GM18870 (cell line): ENCODE data around the gene JAK1.

ENCODE experiments used
- ATAC-seq: cut with Tn5 transposase; IDR thresholded peaks from one replicate; pipeline ENCODE4 v1.9.1; 2021; ENCODE audit warnings: moderate library complexity; ENCODE audit not compliant: unreplicated experiment

The JAK1 gene

DNA sequence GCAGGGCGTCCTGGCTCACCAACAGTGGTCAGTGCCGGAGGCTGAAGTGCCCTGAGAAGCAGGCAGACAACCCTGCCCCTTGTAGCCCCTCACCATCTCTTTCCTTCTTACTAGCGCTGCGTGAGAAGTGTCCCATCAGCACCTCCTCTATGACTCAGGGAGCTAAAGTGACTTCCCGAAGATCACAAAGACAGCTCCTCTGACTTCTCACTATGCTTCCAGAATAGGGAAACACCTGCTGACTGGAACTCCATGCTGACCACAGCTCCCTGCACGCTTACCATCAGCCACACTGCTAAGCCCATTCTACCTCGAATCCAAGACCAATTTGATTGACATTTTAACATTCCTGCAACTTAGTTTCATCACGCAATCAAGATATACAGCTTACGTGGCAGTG lies 92.8 kb downstream of the JAK1 start:
- no peak for ATAC-seq

DNA sequence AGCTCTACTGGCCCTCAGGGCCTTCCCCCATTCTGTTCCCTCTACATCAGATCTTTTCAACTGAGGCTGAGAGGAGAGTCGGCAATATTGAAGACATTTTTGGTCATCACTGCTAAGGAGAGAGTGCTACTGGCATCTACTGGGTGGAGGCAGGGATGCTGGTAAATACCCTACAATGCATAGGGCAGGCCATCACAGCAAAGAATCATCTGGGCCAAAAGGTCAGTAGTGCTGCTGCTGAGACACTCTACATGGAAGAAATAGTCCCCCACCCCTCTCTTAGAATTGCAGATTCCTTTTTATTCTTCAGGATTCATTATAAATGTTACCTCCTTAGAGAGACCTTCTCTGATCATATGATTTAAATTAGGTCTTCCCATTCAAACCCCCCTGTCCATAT lies 94.3 kb downstream of the JAK1 start:
- no peak for ATAC-seq

DNA sequence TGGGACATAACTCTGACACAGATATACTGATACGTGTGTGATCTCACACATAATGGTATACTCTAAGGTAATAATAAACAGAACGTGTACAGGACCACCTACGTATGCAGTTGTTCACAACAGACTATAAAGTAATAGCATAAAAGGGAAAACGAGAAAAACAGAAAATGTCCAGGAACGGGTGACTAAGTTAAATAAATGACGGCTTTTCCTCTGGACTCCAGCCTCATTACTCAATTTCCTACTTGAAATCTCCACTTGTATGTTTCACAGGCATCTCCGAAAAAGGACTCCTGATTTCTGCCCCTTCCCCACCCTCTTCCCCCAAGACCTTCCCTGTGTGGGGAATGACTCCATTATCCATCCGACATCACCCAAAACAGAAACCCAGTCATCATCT lies 95.1 kb downstream of the JAK1 start:
- ATAC-seq = no peak

DNA sequence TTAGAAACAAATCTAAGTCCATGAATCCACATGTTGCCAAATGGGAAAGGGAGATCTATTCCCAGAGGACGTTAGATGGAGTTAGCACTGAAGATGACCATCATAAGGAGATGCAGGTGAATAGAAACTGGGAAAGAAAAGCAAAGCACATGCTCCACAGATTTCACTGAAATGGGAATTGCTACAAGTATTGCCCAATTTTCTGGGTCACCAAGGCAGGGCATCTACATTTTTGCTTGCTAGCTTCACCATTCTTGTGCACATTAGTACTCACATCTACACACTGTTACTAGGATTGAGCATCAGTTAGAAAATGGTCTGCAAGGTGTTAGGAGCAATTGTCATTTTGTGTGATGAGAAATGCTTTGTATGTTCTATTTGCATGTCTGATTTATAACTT lies 99.1 kb downstream of the JAK1 start:
- ATAC-seq = no peak

DNA sequence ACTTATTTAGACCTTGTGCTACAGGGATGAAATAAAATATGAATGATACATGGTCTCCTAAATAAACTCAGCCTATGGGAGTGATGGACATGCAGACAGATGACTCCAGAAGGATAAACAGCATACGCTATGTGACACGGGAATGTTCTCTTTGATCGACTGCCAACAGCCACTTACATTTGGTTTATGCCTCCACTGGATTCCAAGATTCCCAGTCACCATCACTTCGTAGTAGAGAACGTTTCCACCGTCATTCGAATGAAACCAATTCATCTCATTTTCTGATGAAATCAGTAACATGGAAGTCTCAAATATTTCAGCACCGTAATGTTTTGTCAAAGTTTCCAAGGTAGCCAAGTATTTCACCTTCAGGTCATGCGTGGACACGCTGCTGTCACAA lies 99.7 kb downstream of the JAK1 start:
- ATAC-seq = no peak

DNA sequence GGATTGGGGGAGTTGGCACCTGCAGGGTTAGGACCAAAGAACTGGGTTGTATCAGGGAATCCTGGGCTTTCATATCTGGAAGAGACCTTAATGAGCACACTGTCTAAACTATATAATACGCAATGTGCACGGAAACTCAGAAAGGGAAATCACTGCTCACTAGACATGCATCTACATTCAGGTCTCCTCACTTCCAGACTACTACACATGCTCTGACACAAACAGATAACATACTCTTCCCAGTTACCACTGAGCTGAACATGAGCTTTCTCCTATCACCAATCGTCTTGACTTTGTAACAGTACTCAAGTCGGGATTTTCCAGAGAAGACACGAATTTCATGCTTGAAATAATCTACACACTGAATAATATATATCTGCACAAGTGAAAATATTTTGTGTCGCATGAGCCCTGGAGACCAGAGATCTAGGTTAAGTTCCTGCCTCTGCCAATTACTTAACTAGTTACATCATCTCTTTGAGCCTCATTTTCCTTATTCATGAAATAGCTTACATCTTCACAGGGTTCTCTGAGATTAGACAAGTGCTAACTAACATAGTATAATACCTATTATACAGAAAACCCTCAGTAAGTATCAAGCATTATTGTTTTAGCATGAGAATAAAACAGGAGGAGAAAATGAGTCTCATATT lies 101.1 kb downstream of the JAK1 start:
- no peak for ATAC-seq

DNA sequence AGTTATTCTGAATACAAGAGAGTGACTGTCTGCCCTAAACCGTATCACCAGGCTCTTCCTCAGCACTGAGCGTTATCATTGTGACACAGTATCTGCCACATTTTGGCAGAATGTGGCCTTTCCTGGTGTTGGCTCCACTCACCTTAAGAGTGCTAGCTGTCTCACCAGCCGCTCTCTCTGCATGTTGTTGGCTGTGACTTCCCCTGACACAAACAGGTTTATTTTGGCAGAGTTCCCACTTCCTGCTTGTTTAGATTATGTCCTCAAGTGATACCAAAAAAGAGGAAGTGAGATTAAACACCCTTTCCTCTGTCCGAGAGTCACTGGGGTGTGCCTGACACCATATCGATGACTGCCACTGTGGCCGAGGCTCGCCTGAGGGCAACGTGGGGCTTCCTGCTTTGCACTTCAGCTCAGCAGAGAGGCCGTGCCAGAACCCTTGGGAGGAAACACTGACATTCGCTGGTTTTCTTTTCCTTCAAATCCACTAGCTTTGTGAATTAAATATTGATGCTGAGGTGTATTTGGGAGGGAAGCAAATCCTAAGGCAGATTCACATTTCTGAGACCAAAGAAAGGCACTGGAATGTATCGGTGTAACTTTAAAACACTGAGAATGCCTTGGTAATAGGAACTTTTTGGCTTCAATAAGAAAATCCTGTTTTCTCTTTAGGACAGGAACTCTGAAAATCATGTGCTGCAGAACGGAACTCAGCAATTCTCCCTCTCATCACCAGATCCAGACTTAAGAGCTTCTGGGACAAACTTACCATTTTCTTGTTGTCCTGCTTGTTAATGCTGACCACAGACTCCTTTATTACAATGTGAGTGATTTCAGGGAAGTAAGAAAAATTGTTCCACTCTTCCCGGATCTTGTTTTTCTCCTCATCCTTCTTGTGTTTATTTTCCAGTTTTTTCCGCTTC lies 102.1 kb downstream of the JAK1 start:
- peak; percentile 100 for ATAC-seq

DNA sequence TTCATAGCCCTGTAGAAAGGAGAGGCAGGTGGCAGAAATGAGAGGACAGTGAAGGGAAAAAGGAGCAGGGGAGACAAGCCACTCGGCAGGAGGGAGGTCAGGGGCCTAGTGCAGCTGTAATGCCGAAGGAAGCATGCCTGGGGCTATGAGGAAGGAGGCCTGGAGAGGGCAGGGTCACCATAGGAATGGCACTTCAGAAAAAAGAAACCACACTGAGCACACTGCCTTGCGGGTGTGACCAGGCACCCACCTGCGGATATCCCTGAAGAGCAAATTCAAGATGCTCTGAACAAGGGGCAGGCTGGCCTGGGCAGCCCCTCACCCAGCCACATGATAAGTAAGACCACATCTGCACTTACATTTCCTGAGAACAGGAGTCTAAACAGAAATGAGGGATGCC lies 104.7 kb downstream of the JAK1 start:
- no peak for ATAC-seq

DNA sequence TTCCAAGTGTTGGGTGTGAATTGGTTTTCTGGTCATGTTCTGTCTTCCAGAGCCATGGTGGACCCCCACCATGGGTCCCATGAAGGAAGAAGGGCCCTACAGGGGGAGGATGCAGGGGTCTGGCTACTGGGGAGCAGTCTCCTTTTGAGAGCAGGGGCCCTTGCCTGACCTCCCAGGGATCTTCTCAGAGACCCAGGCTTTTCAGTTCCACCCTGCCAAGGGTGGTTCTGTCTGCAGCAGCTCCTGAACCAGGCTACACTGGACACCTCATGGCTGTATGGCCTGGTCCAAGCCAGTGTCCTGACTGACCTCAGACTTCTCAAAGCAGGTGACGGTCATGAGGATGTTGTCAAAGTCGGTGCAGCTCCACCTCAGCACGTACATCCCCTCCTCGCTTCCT lies 109.0 kb downstream of the JAK1 start:
- ATAC-seq = no peak

DNA sequence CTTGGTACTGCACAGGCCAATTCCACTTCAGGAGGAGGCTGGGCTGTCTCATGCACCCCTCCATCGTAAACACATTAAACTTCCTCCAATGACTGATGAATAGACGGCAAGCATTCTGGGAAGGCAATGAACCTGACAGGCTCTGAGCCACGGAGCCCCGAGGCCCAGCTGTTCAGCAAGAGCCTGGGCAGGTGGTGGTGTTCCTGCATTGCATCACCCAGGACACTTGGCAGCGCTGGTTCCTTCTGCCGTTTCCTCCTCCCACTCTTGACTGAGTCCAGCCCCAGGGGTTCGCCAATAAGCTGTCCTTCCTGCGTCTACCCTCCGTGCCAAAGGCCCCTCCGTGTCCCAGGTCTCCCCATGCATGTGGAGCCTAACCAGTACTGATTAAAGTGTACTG lies 109.8 kb downstream of the JAK1 start:
- ATAC-seq = no peak

DNA sequence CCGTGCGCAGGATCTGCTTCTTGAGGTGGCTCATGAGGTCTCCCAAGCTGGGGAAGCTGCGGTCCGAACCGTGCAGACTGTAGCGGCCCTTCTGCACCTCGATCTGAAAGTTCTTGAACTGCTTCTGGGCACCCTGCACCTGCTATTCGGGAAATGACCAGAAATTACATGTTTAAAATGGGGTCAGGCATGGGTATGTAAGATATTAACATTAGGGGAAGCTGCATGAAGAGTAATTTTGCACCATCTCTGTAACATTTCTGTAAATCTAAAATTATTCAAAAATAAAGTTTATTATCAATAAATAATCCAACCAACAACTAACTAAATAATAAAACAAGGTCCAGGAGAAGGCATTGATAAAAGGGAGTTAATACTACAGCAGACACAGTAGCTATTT lies 110.8 kb downstream of the JAK1 start:
- no peak for ATAC-seq

DNA sequence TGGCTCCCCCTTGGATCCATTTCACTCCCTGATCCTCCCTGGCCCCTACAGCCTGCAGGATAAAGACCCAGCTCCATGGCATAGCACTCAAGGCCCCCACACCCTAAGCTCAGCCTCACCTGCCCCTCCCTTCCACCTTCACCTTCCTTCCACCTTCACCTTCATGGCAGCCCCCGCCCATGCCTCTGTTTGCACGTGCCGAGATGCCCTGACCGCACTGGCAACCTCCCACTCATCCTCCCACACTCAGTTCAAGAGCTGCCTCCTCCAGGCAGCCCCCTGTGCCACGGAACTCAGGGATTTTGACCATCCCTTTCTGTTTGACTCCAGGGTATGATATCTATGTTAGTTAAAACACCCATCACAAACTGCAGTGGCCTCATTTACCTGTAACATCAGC lies 111.7 kb downstream of the JAK1 start:
- no peak for ATAC-seq

DNA sequence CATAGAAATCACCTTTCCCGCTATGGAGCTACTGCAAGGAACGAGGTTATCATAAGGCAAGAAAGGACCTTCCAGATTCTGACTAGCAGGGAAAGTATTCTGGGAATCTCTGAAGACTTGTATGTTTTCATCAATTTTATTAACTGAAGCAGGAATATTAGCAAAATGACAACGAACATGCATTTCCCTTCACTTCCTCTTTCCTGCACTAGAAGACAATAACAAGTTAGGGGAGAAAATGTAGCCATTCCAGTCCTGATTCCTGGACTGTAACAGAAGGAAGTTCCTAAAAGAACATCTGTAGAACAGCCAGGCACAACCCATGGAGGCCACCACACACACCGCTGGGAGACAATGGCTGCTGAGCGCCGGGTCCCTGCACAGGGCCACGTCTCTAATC lies 114.7 kb downstream of the JAK1 start:
- ATAC-seq = no peak

DNA sequence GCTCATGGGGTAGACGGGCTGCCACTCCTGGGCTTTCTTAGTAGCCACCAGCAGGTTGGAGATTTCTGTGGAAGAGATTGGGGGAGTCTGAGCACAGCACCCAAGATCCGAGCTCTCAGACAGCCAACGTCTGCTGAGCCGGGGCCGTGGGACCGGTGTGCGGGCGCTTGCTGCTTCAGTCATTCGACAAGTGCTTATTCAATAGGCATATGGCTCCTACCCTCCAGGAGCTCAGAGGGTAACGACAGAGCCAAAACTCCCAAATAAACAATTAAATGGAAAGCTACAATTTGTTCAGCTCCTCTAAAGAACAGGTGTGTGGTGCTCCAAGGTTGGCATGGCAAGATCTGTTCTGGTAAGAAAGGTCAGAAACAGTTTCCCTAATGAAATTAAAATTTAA lies 115.5 kb downstream of the JAK1 start:
- no peak for ATAC-seq

DNA sequence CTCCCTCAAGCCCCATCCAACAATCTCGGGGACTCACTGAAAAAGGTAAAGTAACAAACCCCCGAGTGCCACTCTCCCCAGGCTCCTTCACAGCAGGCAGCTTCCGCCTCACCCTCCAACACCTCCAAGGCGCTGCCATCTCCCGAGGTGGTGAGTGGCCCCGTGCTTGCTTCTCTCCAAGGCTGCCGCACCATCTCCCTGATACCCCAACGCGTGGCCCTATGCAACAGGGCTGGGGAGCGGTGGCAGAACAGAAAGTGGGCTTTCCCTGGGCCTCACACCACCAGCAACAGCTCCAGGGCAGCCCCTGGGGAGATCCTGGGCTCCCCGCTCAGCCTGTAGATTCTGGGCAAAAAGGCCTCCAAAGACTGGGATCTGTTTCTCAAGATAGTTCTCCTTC lies 116.4 kb downstream of the JAK1 start:
- no peak for ATAC-seq

DNA sequence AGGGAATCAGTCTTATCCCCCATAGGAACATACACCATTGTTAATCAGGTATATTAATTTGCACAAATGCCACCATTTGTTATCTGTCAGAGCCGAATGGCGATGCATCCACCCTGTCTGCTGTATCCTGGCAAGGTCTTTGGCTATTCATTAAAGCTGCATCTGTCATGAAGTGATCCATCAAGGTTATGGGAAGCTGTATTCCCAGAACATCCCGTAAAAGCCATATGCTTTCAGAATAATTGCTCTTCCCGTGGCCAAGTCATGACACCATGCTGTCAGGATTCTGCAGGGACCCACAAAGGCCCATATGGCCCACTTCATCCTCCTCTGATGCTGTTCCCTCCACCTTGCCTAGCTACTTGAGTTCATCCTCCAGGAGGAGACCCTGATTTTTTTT lies 117.5 kb downstream of the JAK1 start:
- ATAC-seq = no peak

DNA sequence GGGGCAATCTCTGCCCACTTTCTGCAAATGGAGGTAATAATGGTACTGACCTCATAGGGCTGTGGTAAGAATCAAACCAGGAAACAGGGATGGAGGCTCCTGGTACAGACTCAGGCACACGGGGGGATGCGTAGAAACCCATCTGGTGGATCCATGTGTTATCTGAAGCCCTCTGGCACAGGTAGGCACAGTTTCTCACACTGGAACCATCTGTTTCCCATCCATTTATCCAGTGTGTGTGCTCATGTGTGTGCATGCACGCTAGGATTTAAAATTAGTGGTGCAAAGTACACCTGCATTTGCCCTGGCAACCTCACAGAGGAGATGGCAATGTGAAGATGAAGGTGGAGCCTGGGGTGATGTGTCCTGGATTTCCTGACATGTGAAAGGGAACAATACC lies 118.2 kb downstream of the JAK1 start:
- no peak for ATAC-seq

DNA sequence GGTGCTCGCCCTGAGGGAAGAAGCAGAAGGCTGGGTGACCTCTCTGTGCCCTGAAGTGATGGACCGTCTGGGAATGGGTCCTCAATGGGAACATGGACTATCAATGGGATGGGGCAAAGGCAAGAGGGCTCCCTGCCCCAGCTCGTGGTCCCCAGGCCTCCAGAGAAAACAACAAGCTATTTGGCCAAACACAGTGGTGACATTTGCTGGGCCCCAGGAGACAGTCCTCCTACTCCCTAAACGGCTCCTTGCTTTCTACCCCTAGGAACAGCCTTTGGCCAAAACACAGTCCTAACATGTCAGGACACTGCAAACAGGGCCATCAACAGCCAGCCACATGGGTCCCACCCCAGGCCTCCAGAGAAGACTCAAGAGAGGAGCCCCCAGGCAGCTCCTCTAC lies 118.7 kb downstream of the JAK1 start:
- ATAC-seq = no peak

DNA sequence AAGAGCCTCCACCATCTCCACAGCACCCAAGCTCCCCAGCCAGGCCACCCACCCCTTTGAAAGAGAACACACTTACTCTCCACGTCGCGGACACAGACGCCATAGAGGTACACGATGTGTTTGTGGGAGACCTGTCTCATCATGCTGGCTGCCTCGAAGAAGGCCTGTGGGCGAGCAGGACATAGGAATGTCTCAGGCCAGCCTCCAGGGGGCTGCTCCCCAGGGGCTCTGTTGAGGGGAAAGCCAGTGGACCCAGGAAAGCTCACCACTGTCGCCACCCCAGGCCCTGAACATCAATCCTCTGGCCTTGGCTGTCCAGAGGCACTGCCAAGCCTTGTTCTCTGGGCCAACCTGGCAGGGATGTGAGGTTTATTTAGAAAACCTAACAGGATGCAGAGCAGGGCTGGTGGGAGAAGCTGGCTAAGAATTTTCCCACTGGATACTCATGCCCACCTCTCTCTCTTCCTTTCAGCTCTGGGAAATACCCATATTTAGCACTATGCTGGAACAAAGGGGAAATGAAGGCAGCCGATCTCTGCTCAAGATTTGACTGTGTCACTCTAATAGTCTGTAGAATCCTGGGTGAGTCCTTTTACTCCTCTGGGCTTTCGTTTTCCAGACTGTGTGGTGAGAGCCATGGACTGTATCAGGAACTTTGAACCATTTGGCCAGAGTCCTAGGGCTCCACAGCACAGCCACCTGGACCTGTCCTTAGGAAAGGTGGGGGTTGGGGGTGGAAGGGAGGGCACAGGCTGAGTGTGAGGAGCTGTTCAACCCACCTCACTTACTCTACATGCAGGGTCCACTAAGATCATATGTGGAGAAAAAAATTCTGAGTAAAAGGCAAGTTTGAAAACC lies 119.5 kb downstream of the JAK1 start:
- no peak for ATAC-seq

DNA sequence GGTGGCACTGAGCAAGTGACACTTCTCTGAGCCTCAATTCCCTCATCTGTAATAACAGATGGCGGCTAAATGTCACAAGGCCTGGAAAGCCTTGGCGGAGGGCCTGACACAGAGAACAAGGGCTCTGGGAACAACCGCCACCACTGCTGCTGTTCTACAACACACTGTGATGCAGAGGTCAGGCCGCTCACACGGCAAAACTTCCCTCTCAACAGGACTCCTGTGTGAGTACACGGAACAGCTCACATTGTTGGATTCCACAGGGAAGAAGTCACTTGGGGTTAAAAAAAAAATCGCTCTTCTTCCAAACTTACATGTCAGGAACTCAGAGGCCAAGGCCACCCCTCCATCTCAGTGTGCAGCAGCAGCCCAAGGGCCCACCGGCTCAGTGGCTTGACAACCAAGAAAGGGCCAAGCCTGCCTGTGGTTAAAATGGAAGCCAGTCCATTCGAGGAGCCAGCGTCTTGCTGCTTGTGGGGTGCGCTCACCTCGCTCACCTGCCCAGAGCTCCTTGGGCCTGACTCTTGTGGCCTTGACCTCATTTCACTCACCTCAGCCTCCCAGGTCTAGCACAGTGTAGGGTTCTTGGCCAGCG lies 120.4 kb downstream of the JAK1 start:
- ATAC-seq = no peak

DNA sequence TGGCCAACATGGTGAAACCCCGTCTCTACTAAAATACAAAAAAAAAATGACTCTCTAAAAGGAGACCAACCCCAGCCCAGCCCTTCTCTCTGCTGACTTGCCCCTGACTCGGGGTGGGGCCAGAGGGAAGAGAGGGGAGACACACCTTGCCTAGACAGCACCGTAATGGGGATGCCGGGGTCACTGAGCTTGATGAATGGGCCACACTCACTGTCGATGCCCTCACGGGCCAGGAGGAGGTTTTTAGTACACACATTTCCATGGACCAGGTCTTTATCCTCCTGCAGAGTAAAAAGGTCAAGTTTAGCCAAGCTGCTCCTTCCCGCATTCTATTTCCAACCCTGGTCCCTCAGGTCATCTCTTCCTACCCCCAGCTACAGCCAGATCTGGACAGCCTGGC lies 121.7 kb downstream of the JAK1 start:
- no peak for ATAC-seq
